Measurements from ENCODE around the gene HOXD11.

DNA sequence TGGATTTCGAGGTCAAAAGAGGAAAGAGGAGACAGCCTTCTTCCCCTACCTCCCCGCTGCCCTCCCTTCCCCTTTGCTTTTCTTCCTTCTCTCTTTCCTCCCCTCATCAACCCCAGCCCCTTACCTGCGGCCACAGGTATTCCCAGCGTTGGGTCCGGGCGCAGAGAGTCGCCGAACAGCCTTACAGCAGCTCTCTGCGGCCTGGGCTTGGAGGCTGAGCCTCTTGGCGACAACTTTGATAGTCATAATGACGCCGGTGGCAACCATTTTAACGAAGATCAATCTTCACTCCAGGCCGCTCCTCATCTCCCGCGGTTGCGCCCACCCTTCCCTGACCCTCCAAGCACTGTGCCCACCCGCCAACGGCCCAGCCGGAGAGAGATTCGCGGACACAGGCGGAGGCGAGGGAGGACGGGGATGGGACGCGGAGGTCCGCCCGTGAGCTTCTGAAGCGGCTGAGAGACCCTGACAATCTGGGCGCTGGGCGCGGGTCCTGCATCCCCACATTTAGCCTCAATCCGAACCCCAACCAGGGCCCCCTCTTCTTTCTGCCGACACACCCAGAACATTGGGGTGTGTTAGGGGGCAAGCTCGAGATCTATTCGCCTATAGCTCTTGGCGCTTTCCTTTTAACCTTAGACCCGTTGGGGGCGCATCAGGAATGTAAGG is 21.8 kb upstream of the HOXD11 start:
- TF ChIP-seq CTCF (conservative IDR thresholded peaks at IDR 0.05; ENCODE audit: low read depth, low read length) = no peak
- TF ChIP-seq EZH2 (IDR thresholded peaks at IDR 0.05; ENCODE audit: borderline replicate concordance, low read depth, low read length, poor library complexity, severe bottlenecking) = no peak
